ENCODE data around the gene WRAP53.

Gene WRAP53

GRCh38 chr17:7719661-7720060 is 31.4 kb downstream of the WRAP53 start:
- TF ChIP-seq, protein P1, sequence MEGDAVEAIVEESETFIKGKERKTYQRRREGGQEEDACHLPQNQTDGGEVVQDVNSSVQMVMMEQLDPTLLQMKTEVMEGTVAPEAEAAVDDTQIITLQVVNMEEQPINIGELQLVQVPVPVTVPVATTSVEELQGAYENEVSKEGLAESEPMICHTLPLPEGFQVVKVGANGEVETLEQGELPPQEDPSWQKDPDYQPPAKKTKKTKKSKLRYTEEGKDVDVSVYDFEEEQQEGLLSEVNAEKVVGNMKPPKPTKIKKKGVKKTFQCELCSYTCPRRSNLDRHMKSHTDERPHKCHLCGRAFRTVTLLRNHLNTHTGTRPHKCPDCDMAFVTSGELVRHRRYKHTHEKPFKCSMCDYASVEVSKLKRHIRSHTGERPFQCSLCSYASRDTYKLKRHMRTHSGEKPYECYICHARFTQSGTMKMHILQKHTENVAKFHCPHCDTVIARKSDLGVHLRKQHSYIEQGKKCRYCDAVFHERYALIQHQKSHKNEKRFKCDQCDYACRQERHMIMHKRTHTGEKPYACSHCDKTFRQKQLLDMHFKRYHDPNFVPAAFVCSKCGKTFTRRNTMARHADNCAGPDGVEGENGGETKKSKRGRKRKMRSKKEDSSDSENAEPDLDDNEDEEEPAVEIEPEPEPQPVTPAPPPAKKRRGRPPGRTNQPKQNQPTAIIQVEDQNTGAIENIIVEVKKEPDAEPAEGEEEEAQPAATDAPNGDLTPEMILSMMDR (IDR thresholded peaks at IDR 0.05; ENCODE audit: low read depth, low read length) = no peak
- no peak overlapping the region for H3K4me3 ChIP-seq (ENCODE audit: low read depth, low read length)

GRCh38 chr17:7720125-7720524 is 31.8 kb downstream of the WRAP53 start:
- TF ChIP-seq, protein P1 (IDR thresholded peaks at IDR 0.05; ENCODE audit: low read depth, low read length) = no peak
- H3K4me3 ChIP-seq (ENCODE audit: low read depth, low read length) = no peak overlapping the region

- no peak overlapping the region for H3K4me3 ChIP-seq (ENCODE audit: low read depth, low read length)
- TF ChIP-seq, protein P1 (IDR thresholded peaks at IDR 0.05; ENCODE audit: low read depth, low read length) = no peak
Measured at GRCh38 chr17:7721612-7722011, 33.3 kb downstream of the WRAP53 start.

- H3K4me3 ChIP-seq (ENCODE audit: low read depth, low read length) = no peak overlapping the region
- TF ChIP-seq, protein P1 (IDR thresholded peaks at IDR 0.05; ENCODE audit: low read depth, low read length) = no peak
Measured at GRCh38 chr17:7727886-7728285, 39.6 kb downstream of the WRAP53 start.

DNA sequence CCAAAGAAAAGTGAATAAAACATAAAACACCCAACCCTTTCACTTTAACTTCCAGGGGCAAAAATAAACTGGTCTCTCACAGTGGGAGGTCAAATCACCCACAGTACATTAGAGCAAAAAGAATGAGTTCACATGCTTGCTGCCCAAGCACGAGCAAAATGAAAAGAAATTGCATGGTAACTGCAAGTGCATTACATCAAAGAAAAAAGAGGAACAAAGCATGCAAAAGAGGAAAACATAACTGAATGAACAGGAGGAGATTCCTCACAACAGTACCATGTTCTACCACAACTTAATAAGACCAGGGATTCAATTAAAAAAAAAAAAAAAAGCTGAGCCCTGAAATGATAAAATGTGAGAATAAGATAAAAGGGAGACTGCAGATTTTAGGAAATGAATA is 41.5 kb downstream of the WRAP53 start:
- TF ChIP-seq, protein P1 (IDR thresholded peaks at IDR 0.05; ENCODE audit: low read depth, low read length) = no peak
- no peak overlapping the region for H3K4me3 ChIP-seq (ENCODE audit: low read depth, low read length)

DNA sequence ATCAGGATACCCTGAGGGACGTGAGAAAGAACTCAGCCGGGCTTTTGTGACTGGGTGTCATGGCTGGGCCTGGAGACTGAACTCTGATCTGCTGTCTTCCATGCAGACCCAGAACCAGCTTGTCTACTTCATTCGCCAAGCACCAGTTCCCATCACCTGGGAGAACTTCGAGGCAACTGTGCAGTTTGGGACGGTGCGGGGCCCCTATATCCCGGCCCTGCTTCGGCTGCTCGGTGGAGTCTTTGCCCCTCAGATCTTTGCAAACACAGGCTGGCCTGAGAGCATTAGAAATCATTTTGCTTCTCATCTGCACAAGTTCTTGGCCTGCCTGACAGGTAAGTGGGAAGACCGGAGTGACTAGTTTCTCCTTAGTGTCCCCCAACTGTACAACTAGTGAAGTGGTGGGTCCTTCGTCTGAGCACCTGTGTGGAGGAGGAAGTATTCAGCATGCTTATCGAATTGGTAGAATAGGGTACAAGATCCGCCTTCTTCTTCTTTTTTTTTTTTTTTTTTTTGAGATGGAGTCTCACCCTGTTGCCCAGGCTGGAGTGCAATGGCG is 44.8 kb downstream of the WRAP53 start:
- TF ChIP-seq, protein P1 (IDR thresholded peaks at IDR 0.05; ENCODE audit: low read depth, low read length) = no peak

DNA sequence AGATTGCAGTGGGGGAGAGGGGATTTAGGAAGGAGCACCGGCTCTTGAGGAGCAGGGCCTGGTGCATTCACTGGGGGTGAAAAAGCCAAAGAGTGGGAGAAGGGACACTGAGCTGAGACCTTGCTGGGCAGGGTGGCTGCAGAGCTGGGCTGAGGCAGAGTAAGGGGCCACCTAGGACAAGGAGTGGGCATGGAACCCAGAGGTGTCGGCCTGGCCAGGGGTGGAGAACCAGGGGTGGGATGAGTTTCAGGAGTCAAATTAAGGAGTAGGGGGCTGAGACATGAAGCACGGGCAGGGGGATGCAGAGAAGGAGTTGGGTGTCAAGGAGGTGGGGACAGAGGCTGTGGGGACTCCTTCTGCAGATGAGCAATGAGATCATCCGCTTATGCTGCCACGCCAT is 49.3 kb downstream of the WRAP53 start:
- H3K4me3 ChIP-seq (ENCODE audit: low read depth, low read length) = no peak overlapping the region
- TF ChIP-seq, protein P1 (IDR thresholded peaks at IDR 0.05; ENCODE audit: low read depth, low read length) = no peak

More for the DNA sequence above, 44.8 kb downstream of the WRAP53 start:
- no peak overlapping the region for H3K4me3 ChIP-seq (ENCODE audit: low read depth, low read length)
